Smooth muscle cell (in vitro differentiated cells): Measurements from ENCODE around the gene TMX3. TPM values are rescaled to one million over a fixed set of nuclear protein-coding genes. Genes with fewer than 3 reads are reported as not detected.

Experiments
- DNase-seq: peaks from one replicate; lab custom pipeline; 2025; ENCODE audit not compliant: unreplicated experiment; lab: John Stamatoyannopoulos, UW
- H2AFZ ChIP-seq: fragments of 200-600 bp; sonication (generic); 2 replicates; pipeline ENCODE4 v1.6.0; 2016; ENCODE audit warnings: antibody characterized with exemption, low read depth, mild to moderate bottlenecking
- H3F3A ChIP-seq: fragments of 200-600 bp; sonication (generic); 2 replicates; pipeline ENCODE4 v1.6.0; 2017; ENCODE audit warnings: antibody characterized with exemption, low read depth
- H3K27ac ChIP-seq: fragments of 200-600 bp; sonication (generic); 2 replicates; pipeline ENCODE4 v1.5.1; 2016; ENCODE audit warnings: low read depth, mild to moderate bottlenecking
- H3K27me3 ChIP-seq: fragments of 200-600 bp; sonication (generic); 2 replicates; pipeline ENCODE4 v1.6.1; 2016; ENCODE audit warnings: low read depth, mild to moderate bottlenecking
- H3K36me3 ChIP-seq: fragments of 200-600 bp; sonication (generic); 2 replicates; pipeline ENCODE4 v1.5.1; 2016; ENCODE audit warnings: low read depth
- H3K4me1 ChIP-seq: fragments of 200-600 bp; sonication (generic); 2 replicates; pipeline ENCODE4 v1.5.1; 2016; ENCODE audit warnings: low read depth
- H3K4me2 ChIP-seq: fragments of 200-600 bp; sonication (generic); 2 replicates; pipeline ENCODE4 v1.6.0; 2016; ENCODE audit warnings: mild to moderate bottlenecking
- H3K4me3 ChIP-seq: fragments of 200-600 bp; sonication (generic); 2 replicates; pipeline ENCODE4 v1.5.1; 2016; ENCODE audit warnings: mild to moderate bottlenecking
- H3K79me2 ChIP-seq: fragments of 200-600 bp; sonication (generic); 2 replicates; pipeline ENCODE4 v1.6.0; 2016; ENCODE audit warnings: low read depth, mild to moderate bottlenecking
- H3K9ac ChIP-seq: fragments of 200-600 bp; sonication (generic); 2 replicates; pipeline ENCODE4 v1.6.0; 2016; ENCODE audit warnings: low read depth
- H3K9me3 ChIP-seq: fragments of 200-600 bp; sonication (generic); replicated peaks from 2 replicates; pipeline ENCODE4 v1.5.1; 2016; ENCODE audit warnings: low read depth
- H4K20me1 ChIP-seq: fragments of 200-600 bp; sonication (generic); 2 replicates; pipeline ENCODE4 v1.6.0; 2016; ENCODE audit warnings: low read depth
- CTCF ChIP-seq: fragments of 200-600 bp; sonication (generic); IDR thresholded peaks from 2 replicates; pipeline ENCODE4 v1.5.1; 2017; ENCODE audit warnings: borderline replicate concordance, mild to moderate bottlenecking, antibody characterized with exemption; ENCODE audit not compliant: insufficient read depth, poor library complexity, severe bottlenecking
- WGBS: methylation state at CpG from one replicate; pipeline ENCODE4 v1.1.7; 2016; ENCODE audit warnings: low lambda C conversion rate; 5-methylcytosine and 5-hydroxymethylcytosine counted together
- polyA plus RNA-seq: library from polyadenylated mRNA; unstranded; fragments of >200 nt; fragmentation: Nextera tagmentation; extraction: Ambion mirVana; gene quantifications from 2 replicates; pipeline ENCODE4 v1.2.1, GENCODE V29; 2016
- total RNA-seq: library from RNA; depleted of rRNA; stranded (reverse); fragments of >200 nt; gene quantifications from 2 replicates; pipeline ENCODE4 v1.2.3, GENCODE V29; 2014

The TMX3 gene
- total and polyA plus RNA-seq, 2 experiments from 2014 or later, result 25.2 to 55.5 TPM

GRCh38 chr18:68714366-68714711, 569 bp downstream of the TMX3 start:
- Histone ChIP-seq H3K36me3 (peaks cover 25% of the 10 kb centered on the region), H3K4me2 (peak overlapping the region; percentile 92), H3K79me2 (peaks cover 54% of the 10 kb centered on the region), H4K20me1 (peaks cover 5% of the 10 kb centered on the region), H3K27me3 (no peaks in the 10 kb centered on the region), H2AFZ (peak overlapping the region; percentile 93), H3F3A (no peaks in the 10 kb centered on the region), H3K4me1 (peaks cover 20% of the 10 kb centered on the region), H3K4me3 (peak overlapping the region; percentile 84), H3K9me3 (no peaks in the 10 kb centered on the region), H3K27ac (peak overlapping the region; percentile 32), H3K9ac (peak overlapping the region; percentile 76)
- DNase-seq, result no peak
- WGBS, result under 1% methylated on average over 14 of the region's 14 CpGs
- no peak for TF ChIP-seq CTCF

- no peak overlapping the region for H3K27ac ChIP-seq
- no peaks in the 10 kb centered on the region for H3K9me3 ChIP-seq
- peaks cover 5% of the 10 kb centered on the region for H4K20me1 ChIP-seq
- H3K4me3 ChIP-seq, result peak overlapping the region; percentile 84
- peaks cover 58% of the 10 kb centered on the region for H3K79me2 ChIP-seq
- H3K36me3 ChIP-seq, result peaks cover 28% of the 10 kb centered on the region
- WGBS, result 47% methylated on average over 6 of the region's 6 CpGs
- no peak for DNase-seq
- peak overlapping the region; percentile 76 for H3K9ac ChIP-seq
- no peaks in the 10 kb centered on the region for H3F3A ChIP-seq
- H2AFZ ChIP-seq, result peak overlapping the region; percentile 93
- H3K4me1 ChIP-seq, result peaks cover 20% of the 10 kb centered on the region
- no peak for TF ChIP-seq CTCF
- peak overlapping the region; percentile 92 for H3K4me2 ChIP-seq
- no peaks in the 10 kb centered on the region for H3K27me3 ChIP-seq
These were observed 1.1 kb downstream of the TMX3 start for GRCh38 chr18:68713796-68714195.

- Histone ChIP-seq H3K4me2 (peak overlapping the region; percentile 92), H3K9ac (no peak overlapping the region), H3F3A (no peaks in the 10 kb centered on the region), H4K20me1 (peaks cover 12% of the 10 kb centered on the region), H3K27me3 (no peaks in the 10 kb centered on the region), H3K9me3 (no peaks in the 10 kb centered on the region), H3K27ac (no peak overlapping the region), H3K4me3 (peak overlapping the region; percentile 84), H3K4me1 (peaks cover 20% of the 10 kb centered on the region), H3K79me2 (peaks cover 64% of the 10 kb centered on the region), H3K36me3 (peaks cover 28% of the 10 kb centered on the region), H2AFZ (no peak overlapping the region)
- WGBS, result 74% methylated on average over 4 of the region's 4 CpGs
- no peak for DNase-seq
- TF ChIP-seq CTCF, result no peak
These were observed 1.8 kb downstream of the TMX3 start for GRCh38 chr18:68713131-68713530.

GRCh38 chr18:68707646-68708045, 7.3 kb downstream of the TMX3 start:
- WGBS, result 92% methylated on average over 2 of the region's 2 CpGs
- no peak overlapping the region for H3K4me3 ChIP-seq
- no peak for DNase-seq
- H3K27ac ChIP-seq, result no peak overlapping the region
- no peak for TF ChIP-seq CTCF
- no peaks in the 10 kb centered on the region for H3K27me3 ChIP-seq
- H2AFZ ChIP-seq, result no peak overlapping the region
- H3K4me2 ChIP-seq, result no peak overlapping the region
- peaks cover 28% of the 10 kb centered on the region for H3K36me3 ChIP-seq
- no peak overlapping the region for H3K9ac ChIP-seq
- no peaks in the 10 kb centered on the region for H3K4me1 ChIP-seq
- no peaks in the 10 kb centered on the region for H3K9me3 ChIP-seq
- H4K20me1 ChIP-seq, result peaks cover 26% of the 10 kb centered on the region
- H3F3A ChIP-seq, result no peaks in the 10 kb centered on the region
- H3K79me2 ChIP-seq, result peaks cover 77% of the 10 kb centered on the region
